Neural cell (in vitro differentiated cells): Measurements from ENCODE around the gene SH3BGRL. TPM values are rescaled to one million over a fixed set of nuclear protein-coding genes. Genes with fewer than 3 reads are reported as not detected.

Experiments
- H2AFZ ChIP-seq: fragments of 200-600, 300-800 bp; sonication (generic), shearing (Covaris generic); 2 replicates; pipeline ENCODE4 v1.6.0; 2014; ENCODE audit warnings: low read depth, mild to moderate bottlenecking, antibody characterized with exemption, low read length, moderate library complexity
- H3F3A ChIP-seq: fragments of 200-600 bp; shearing (Covaris generic); 2 replicates; pipeline ENCODE4 v1.6.1; 2016; ENCODE audit warnings: mild to moderate bottlenecking, moderate library complexity, mixed read lengths, antibody characterized with exemption, low read length; ENCODE audit not compliant: insufficient read depth, poor library complexity, severe bottlenecking
- H3K27ac ChIP-seq: fragments of 200-600, 300-800 bp; sonication (generic), shearing (Covaris generic); 2 replicates; pipeline ENCODE4 v1.5.1; 2014; ENCODE audit warnings: mild to moderate bottlenecking, low read length, moderate library complexity
- H3K27me3 ChIP-seq: fragments of 300-800, 200-600 bp; sonication (generic), shearing (Covaris generic); 2 replicates; pipeline ENCODE4 v1.6.0; 2014; ENCODE audit warnings: mild to moderate bottlenecking, low read depth, low read length, moderate library complexity; ENCODE audit not compliant: insufficient read depth
- H3K36me3 ChIP-seq: fragments of 300-800, 200-600 bp; sonication (generic), shearing (Covaris generic); 2 replicates; pipeline ENCODE4 v1.5.1; 2014; ENCODE audit warnings: mild to moderate bottlenecking, antibody characterized with exemption, low read length, moderate library complexity; ENCODE audit not compliant: insufficient read depth
- H3K4me2 ChIP-seq: fragments of 300-800, 200-600 bp; sonication (generic), shearing (Covaris generic); 2 replicates; pipeline ENCODE4 v1.6.0; 2014; ENCODE audit warnings: mild to moderate bottlenecking, low read length
- H3K4me3 ChIP-seq: fragments of 300-800, 200-600 bp; sonication (generic), shearing (Covaris generic); 2 replicates; pipeline ENCODE4 v1.5.1; 2014; ENCODE audit warnings: mild to moderate bottlenecking, low read length, moderate library complexity
- H3K79me2 ChIP-seq: fragments of 200-600 bp; shearing (Covaris generic); replicated peaks from 2 replicates; pipeline ENCODE4 v1.6.0; 2014; ENCODE audit warnings: mild to moderate bottlenecking, low read length, moderate library complexity; ENCODE audit not compliant: insufficient read depth
- H3K9ac ChIP-seq: fragments of 300-800, 200-600 bp; sonication (generic), shearing (Covaris generic); 2 replicates; pipeline ENCODE4 v1.6.1; 2016; ENCODE audit warnings: mild to moderate bottlenecking, low read length, mixed read lengths
- H3K9me2 ChIP-seq: fragments of 200-600 bp; shearing (Covaris generic); 2 replicates; pipeline ENCODE4 v1.6.1; 2016; ENCODE audit warnings: mild to moderate bottlenecking, low read length, mixed read lengths; ENCODE audit not compliant: insufficient read depth
- H3K9me3 ChIP-seq: fragments of 200-600, 300-800 bp; sonication (generic), shearing (Covaris generic); 2 replicates; pipeline ENCODE4 v1.6.1; 2016; ENCODE audit warnings: mild to moderate bottlenecking, mixed run types, low read length, moderate library complexity, mixed read lengths
- H4K20me1 ChIP-seq: fragments of 200-600 bp; shearing (Covaris generic); 2 replicates; pipeline ENCODE4 v1.6.1; 2016; ENCODE audit warnings: mild to moderate bottlenecking, mixed run types; ENCODE audit not compliant: insufficient read depth
- CTCF ChIP-seq: fragments of 450-650 bp; IDR thresholded peaks from 2 replicates; pipeline ENCODE4 v1.5.1; 2014; ENCODE audit warnings: antibody characterized with exemption, mild to moderate bottlenecking, moderate library complexity; ENCODE audit not compliant: poor library complexity, severe bottlenecking
- EP300 ChIP-seq: fragments of 450-650 bp; conservative IDR thresholded peaks from 2 replicates; pipeline ENCODE4 v1.6.1; 2014; ENCODE audit warnings: antibody characterized with exemption, mild to moderate bottlenecking, moderate library complexity; ENCODE audit not compliant: poor library complexity, severe bottlenecking
- EZH2 ChIP-seq: fragments of 200-600, 300-800 bp; shearing (Covaris generic), sonication (generic); IDR thresholded peaks from 2 replicates; pipeline ENCODE4 v1.6.1; 2014; ENCODE audit warnings: antibody characterized with exemption, low read length, borderline replicate concordance, mild to moderate bottlenecking; ENCODE audit not compliant: insufficient read depth, poor library complexity, severe bottlenecking
- MXI1 ChIP-seq: fragments of 450-650 bp; conservative IDR thresholded peaks from 2 replicates; pipeline ENCODE4 v1.6.1; 2014; ENCODE audit warnings: antibody characterized with exemption, mild to moderate bottlenecking; ENCODE audit not compliant: poor library complexity, severe bottlenecking
- POLR2AphosphoS5 ChIP-seq: IDR thresholded peaks from 2 replicates; pipeline ENCODE4 v1.6.1; 2012
- RAD21 ChIP-seq: fragments of 450-650 bp; conservative IDR thresholded peaks from 2 replicates; pipeline ENCODE4 v1.6.1; 2014; ENCODE audit warnings: antibody characterized with exemption, mild to moderate bottlenecking, moderate library complexity
- REST ChIP-seq: IDR thresholded peaks from 2 replicates; pipeline ENCODE4 v1.6.1; 2012; ENCODE audit warnings: borderline replicate concordance
- SMC3 ChIP-seq: fragments of 450-650 bp; conservative IDR thresholded peaks from 2 replicates; pipeline ENCODE4 v1.6.1; 2014; ENCODE audit warnings: antibody characterized with exemption, mild to moderate bottlenecking, moderate library complexity; ENCODE audit not compliant: poor library complexity
- TAF1 ChIP-seq: IDR thresholded peaks from 2 replicates; pipeline ENCODE4 v1.6.1; 2012; ENCODE audit warnings: low read depth
- polyA plus RNA-seq: library from polyadenylated mRNA; depleted of rRNA; stranded (reverse); fragments of >200 nt; gene quantifications from 2 replicates; pipeline ENCODE4 v1.2.3, GENCODE V29; 2014

Gene SH3BGRL
- polyA plus RNA-seq, 1 donor from 2014 or later: 120 TPM

GRCh38 chrX:81291996-81292395, 90.1 kb downstream of the SH3BGRL start:
- Histone ChIP-seq H3K27me3 (no peaks in the 10 kb centered on the region), H4K20me1 (no peaks in the 10 kb centered on the region), H3F3A (no peaks in the 10 kb centered on the region), H2AFZ (no peak overlapping the region), H3K4me3 (no peak overlapping the region), H3K9me3 (no peaks in the 10 kb centered on the region), H3K9me2 (no peaks in the 10 kb centered on the region), H3K4me2 (no peak overlapping the region), H3K9ac (no peak overlapping the region), H3K27ac (no peak overlapping the region), H3K79me2 (no peaks in the 10 kb centered on the region), H3K36me3 (no peaks in the 10 kb centered on the region)
- TF ChIP-seq TAF1 (no peak), EZH2 (no peak), CTCF (no peak), SMC3 (no peak), RAD21 (no peak), POLR2AphosphoS5 (no peak), REST (no peak), EP300 (no peak), MXI1 (no peak)

- H3K79me2 ChIP-seq: no peaks in the 10 kb centered on the region
- no peaks in the 10 kb centered on the region for H3K36me3 ChIP-seq
- H3K4me3 ChIP-seq: no peak overlapping the region
- H2AFZ ChIP-seq: no peak overlapping the region
- H3K4me2 ChIP-seq: no peak overlapping the region
- TF ChIP-seq CTCF: no peak
- TF ChIP-seq TAF1: no peak
- TF ChIP-seq POLR2AphosphoS5: no peak
- TF ChIP-seq EP300: no peak
- no peak for TF ChIP-seq REST
- no peak for TF ChIP-seq EZH2
- TF ChIP-seq SMC3: no peak
- TF ChIP-seq RAD21: no peak
- no peak for TF ChIP-seq MXI1
- H3K27me3 ChIP-seq: no peaks in the 10 kb centered on the region
- no peak overlapping the region for H3K27ac ChIP-seq
- no peaks in the 10 kb centered on the region for H3F3A ChIP-seq
- no peaks in the 10 kb centered on the region for H4K20me1 ChIP-seq
- no peaks in the 10 kb centered on the region for H3K9me3 ChIP-seq
- no peak overlapping the region for H3K9ac ChIP-seq
- no peaks in the 10 kb centered on the region for H3K9me2 ChIP-seq
Measured at GRCh38 chrX:81294101-81294500, 92.2 kb downstream of the SH3BGRL start.
